ES-I3 (cell line): ENCODE results near the gene CALD1.

Source experiments
- H3K36me3 ChIP-seq: 2 replicates; pipeline ENCODE4 v1.6.1; 2013; ENCODE audit warnings: mild to moderate bottlenecking, low read length, control low read depth, moderate library complexity; ENCODE audit not compliant: insufficient read depth
- H3K4me1 ChIP-seq: 2 replicates; pipeline ENCODE4 v1.6.1; 2013; ENCODE audit warnings: mild to moderate bottlenecking, control low read depth, low read length; ENCODE audit not compliant: insufficient read depth
- H3K9ac ChIP-seq: 2 replicates; pipeline ENCODE4 v1.6.1; 2013; ENCODE audit warnings: low read depth, mild to moderate bottlenecking, low read length, moderate library complexity
- H3K9me3 ChIP-seq: 2 replicates; pipeline ENCODE4 v1.6.1; 2013; ENCODE audit warnings: mild to moderate bottlenecking, low read length, moderate library complexity; ENCODE audit not compliant: control insufficient read depth, insufficient read depth

CALD1 gene

GRCh38 chr7:134997214-134997885 lies 217.9 kb downstream of the CALD1 start:
- no peak overlapping the region for H3K9ac ChIP-seq
- H3K4me1 ChIP-seq = no peaks in the 10 kb centered on the region
- H3K36me3 ChIP-seq = peaks cover 7% of the 10 kb centered on the region; the same call in 1 of the 2 replicates
- H3K9me3 ChIP-seq = no peaks in the 10 kb centered on the region

GRCh38 chr7:134999136-134999535 lies 219.7 kb downstream of the CALD1 start:
- no peak overlapping the region for H3K9ac ChIP-seq
- H3K9me3 ChIP-seq = no peaks in the 10 kb centered on the region
- peaks cover 4% of the 10 kb centered on the region; the same call in 1 of the 2 replicates for H3K36me3 ChIP-seq
- no peaks in the 10 kb centered on the region for H3K4me1 ChIP-seq

GRCh38 chr7:135001390-135002165 lies 222.1 kb downstream of the CALD1 start:
- no peaks in the 10 kb centered on the region for H3K4me1 ChIP-seq

GRCh38 chr7:135012229-135012628 lies 232.8 kb downstream of the CALD1 start:
- H3K36me3 ChIP-seq = no peaks in the 10 kb centered on the region
- H3K9me3 ChIP-seq = no peaks in the 10 kb centered on the region
- no peak overlapping the region for H3K9ac ChIP-seq
- H3K4me1 ChIP-seq = no peaks in the 10 kb centered on the region

More at GRCh38 chr7:135001390-135002165, 222.1 kb downstream of the CALD1 start:
- no peaks in the 10 kb centered on the region for H3K36me3 ChIP-seq
- no peaks in the 10 kb centered on the region for H3K9me3 ChIP-seq
- no peak overlapping the region for H3K9ac ChIP-seq
